ENCODE measurements around the gene RETREG2.

RETREG2 gene

DNA sequence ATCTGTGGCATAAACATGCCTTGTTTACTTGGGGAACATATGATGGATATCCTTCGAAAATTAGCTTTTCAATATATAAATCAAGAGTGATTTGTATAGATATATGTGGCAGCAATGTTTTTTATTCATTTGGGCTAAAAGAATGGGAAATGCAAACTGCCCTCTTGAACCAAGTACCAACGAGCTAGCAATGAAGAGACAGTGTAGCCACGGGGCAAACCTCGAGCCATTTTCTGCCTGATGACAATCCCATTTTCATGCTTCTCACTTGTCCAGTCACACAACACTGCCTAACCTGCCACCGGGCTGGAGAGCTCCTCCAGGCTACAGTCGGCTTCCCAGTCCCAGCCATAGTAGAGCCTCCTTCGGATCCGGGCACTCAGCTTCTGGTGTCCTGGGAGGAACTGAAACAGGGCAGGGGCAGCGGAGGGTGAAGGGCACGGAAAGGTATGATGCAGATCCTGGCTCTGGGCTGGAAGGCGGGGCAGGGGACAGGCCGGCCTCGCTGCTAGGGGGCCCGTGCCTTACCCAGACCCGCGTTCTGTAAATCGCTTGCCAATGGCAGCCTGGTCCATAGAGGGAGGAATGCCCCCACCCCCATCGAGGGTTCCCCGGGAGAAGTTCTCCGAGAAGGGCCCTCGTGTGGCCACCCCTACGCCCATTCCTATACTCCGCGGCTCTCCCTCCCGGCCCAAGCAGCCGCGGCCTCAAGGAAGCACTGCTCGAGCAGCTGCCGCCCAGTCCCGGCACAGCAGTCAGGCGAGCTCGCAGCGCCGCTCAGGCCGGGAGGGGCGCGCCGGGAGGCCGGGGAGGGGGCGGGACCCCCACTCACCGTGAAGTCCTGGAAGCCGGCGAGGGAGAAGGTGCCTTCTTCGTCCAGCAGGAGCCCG lies 1.9 kb upstream of the RETREG2 start:
- Histone ChIP-seq H3K4me3 (IDR thresholded peaks at IDR 0.05; ENCODE audit: insufficient read depth, low read depth, low read length) (peak overlapping the region; percentile 26), H4K20me1 (ENCODE audit: insufficient read depth) (no peaks in the 10 kb centered on the region), H3K4me2 (peak overlapping the region; percentile 97), H3K36me3 (ENCODE audit: insufficient read depth) (no peaks in the 10 kb centered on the region), H3K27ac (peak overlapping the region; percentile 81), H3K27me3 (ENCODE audit: insufficient read depth, low read depth) (no peaks in the 10 kb centered on the region), H3K4me1 (ENCODE audit: low read depth, poor library complexity, severe bottlenecking) (peaks cover 18% of the 10 kb centered on the region), H3K79me2 (ENCODE audit: insufficient read depth, low read depth) (peaks cover 29% of the 10 kb centered on the region; the same call in 1 of the 2 replicates), H3K9ac (peak overlapping the region; percentile 59; the same call in 1 of the 2 replicates), H2AFZ (ENCODE audit: low read depth) (peak overlapping the region; percentile 86)
- TF ChIP-seq CTCF (conservative IDR thresholded peaks at IDR 0.05; ENCODE audit: low read depth, low read length), result no peak

- Histone ChIP-seq H3K4me3 (IDR thresholded peaks at IDR 0.05; ENCODE audit: insufficient read depth, low read depth, low read length) (peak within 1 kb of the TSS; percentile 40), H3K27ac (peak within 1 kb of the TSS; percentile 81), H3K27me3 (ENCODE audit: insufficient read depth, low read depth) (no peaks in the 10 kb centered on the region), H3K9ac (peak within 1 kb of the TSS; percentile 59), H3K4me2 (peak within 1 kb of the TSS; percentile 97), H3K4me1 (ENCODE audit: low read depth, poor library complexity, severe bottlenecking) (peaks cover 18% of the 10 kb centered on the region), H3K36me3 (ENCODE audit: insufficient read depth) (no peaks in the 10 kb centered on the region), H2AFZ (ENCODE audit: low read depth) (peak within 1 kb of the TSS; percentile 86), H3K79me2 (ENCODE audit: insufficient read depth, low read depth) (peaks cover 29% of the 10 kb centered on the region; the same call in 1 of the 2 replicates), H4K20me1 (ENCODE audit: insufficient read depth) (no peaks in the 10 kb centered on the region)
- no peak for TF ChIP-seq CTCF (conservative IDR thresholded peaks at IDR 0.05; ENCODE audit: low read depth, low read length)
Measured at GRCh38 chr2:219176818-219177551, 1.1 kb upstream of the RETREG2 start, which contains the start of gene CNPPD1. CNPPD1 (minus strand) TSS chr2:219176925; CDS start chr2:219176828, 97 bp downstream.

- Histone ChIP-seq H3K27me3 (ENCODE audit: insufficient read depth, low read depth) (no peaks in the 10 kb centered on the region), H3K9ac (peak overlapping the region; percentile 59; the same call in 1 of the 2 replicates), H3K36me3 (ENCODE audit: insufficient read depth) (no peaks in the 10 kb centered on the region), H3K4me1 (ENCODE audit: low read depth, poor library complexity, severe bottlenecking) (peaks cover 18% of the 10 kb centered on the region), H3K4me2 (peak overlapping the region; percentile 98), H3K79me2 (ENCODE audit: insufficient read depth, low read depth) (peaks cover 29% of the 10 kb centered on the region; the same call in 1 of the 2 replicates), H4K20me1 (ENCODE audit: insufficient read depth) (no peaks in the 10 kb centered on the region), H2AFZ (ENCODE audit: low read depth) (peak overlapping the region; percentile 57), H3K4me3 (IDR thresholded peaks at IDR 0.05; ENCODE audit: insufficient read depth, low read depth, low read length) (peak overlapping the region; percentile 60), H3K27ac (no peak overlapping the region)
- TF ChIP-seq CTCF (conservative IDR thresholded peaks at IDR 0.05; ENCODE audit: low read depth, low read length), result 0 out of 2 replicates have a peak, but pooled peaks have one; percentile 12
Measured at GRCh38 chr2:219178377-219179175, 501 bp downstream of the RETREG2 start.
